Measurements from ENCODE around the gene GSK3B. TPM values are rescaled to one million over a fixed set of nuclear protein-coding genes. Genes with fewer than 3 reads are reported as not detected.
"Not testable (repeated sequence)": the region's sequence is repeated elsewhere in the genome, so short reads cannot be mapped to it uniquely, and the experiment has no call there.

The GSK3B gene
- total RNA-seq, 4 donors from 2014 or later: 35.0 to 53.2 (median 44.0) TPM

DNA sequence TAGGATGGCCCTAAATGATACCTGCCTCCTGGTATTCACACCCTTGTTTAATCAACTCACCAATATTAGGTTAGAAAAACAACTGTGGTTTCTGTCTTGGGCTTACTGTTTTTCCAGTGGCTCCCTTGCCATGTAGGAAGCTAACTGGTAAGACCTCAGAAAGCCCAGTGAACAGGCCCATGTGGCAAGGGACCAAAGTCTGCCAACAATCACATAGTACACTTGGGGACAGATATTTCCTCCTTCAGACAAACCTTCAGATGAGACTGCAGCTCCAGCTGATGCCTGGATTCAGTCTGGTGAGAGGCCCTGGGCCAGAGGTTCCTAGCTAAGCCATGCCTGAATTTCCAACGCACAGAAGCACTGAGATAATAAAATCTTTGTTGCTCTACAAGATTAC, 96.1 kb downstream of the GSK3B start:
- Histone ChIP-seq H3K4me3 (replicated peaks in 1 of 3) (no peak overlapping the region), H3K4me1 (no peaks in the 10 kb centered on the region), H3K27me3 (no peaks in the 10 kb centered on the region), H3K9me3 (no peaks in the 10 kb centered on the region), H3K27ac (no peak overlapping the region), H3K36me3 (no peaks in the 10 kb centered on the region)
- intact Hi-C loops (cut with DNase I): no loop called here
- TF ChIP-seq, protein P1, sequence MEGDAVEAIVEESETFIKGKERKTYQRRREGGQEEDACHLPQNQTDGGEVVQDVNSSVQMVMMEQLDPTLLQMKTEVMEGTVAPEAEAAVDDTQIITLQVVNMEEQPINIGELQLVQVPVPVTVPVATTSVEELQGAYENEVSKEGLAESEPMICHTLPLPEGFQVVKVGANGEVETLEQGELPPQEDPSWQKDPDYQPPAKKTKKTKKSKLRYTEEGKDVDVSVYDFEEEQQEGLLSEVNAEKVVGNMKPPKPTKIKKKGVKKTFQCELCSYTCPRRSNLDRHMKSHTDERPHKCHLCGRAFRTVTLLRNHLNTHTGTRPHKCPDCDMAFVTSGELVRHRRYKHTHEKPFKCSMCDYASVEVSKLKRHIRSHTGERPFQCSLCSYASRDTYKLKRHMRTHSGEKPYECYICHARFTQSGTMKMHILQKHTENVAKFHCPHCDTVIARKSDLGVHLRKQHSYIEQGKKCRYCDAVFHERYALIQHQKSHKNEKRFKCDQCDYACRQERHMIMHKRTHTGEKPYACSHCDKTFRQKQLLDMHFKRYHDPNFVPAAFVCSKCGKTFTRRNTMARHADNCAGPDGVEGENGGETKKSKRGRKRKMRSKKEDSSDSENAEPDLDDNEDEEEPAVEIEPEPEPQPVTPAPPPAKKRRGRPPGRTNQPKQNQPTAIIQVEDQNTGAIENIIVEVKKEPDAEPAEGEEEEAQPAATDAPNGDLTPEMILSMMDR (IDR thresholded peaks at IDR 0.05): no peak
- no peak for TF ChIP-seq POLR2A (IDR thresholded peaks at IDR 0.05)
- DNase-seq: no peak
- 91 to 100% methylated on average over 1 of the region's 1 CpG for WGBS, 2 donors

DNA sequence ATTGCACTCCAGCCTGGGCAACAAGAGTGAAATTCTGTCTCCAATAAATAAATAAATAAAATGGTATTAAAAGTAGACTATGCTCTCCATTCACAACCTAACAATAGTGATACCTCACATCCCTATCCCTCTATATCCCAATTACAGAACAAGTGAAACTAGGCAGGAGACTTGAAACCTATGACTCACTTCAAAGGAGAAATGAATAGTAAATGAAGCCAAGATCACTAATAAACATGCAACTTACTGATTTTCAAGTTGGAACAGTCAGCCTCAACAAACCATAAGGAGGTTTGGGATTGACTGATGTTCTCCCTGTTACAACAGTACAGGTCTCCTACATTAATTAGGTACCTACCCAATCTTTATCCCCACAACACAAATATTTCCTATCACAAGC, 103.4 kb downstream of the GSK3B start:
- Histone ChIP-seq H3K27ac (no peak overlapping the region), H3K4me3 (replicated peaks in 1 of 3) (no peak overlapping the region), H3K36me3 (no peaks in the 10 kb centered on the region), H3K9me3 (no peaks in the 10 kb centered on the region), H3K4me1 (no peaks in the 10 kb centered on the region), H3K27me3 (no peaks in the 10 kb centered on the region)
- DNase-seq: no peak
- TF ChIP-seq POLR2A (IDR thresholded peaks at IDR 0.05): no peak
- TF ChIP-seq, protein P1 (IDR thresholded peaks at IDR 0.05): no peak
- intact Hi-C loops (cut with DNase I): no loop called here

DNA sequence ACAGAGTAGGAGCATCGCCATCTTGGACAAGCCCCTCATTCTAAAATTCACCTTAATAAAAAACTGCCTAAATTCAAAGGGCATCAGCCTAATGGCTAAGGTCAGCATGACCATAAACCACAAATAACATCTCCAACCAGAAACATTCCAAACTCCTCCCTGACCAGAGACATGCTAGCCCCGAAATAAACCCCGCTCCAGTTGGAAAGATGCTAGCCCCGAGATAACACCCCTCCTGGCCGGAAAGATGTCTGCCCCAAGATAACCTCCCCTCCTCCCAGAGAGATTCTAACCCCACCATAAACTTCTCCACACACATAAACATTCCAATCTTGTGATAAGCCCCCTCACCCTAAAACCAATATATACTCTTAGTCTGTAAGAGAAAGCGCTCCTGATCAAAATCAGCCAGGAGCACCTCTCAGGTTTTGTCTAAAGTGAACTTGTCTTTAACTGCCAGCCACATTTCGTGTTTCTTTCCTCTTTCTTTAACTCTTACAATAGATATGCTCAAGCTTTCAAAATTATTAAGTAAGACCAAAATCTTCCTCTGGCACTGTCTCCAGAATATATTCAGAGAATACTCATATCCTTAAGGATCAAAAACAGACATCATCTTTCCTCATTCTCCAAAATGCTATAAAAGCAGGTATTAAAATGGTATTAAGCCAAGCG, 104.1 kb downstream of the GSK3B start:
- intact Hi-C loops (cut with DNase I): no loop called here
- Histone ChIP-seq H3K9me3 (no peaks in the 10 kb centered on the region), H3K27ac (no peak overlapping the region), H3K4me1 (no peaks in the 10 kb centered on the region), H3K27me3 (no peaks in the 10 kb centered on the region), H3K36me3 (no peaks in the 10 kb centered on the region), H3K4me3 (replicated peaks in 1 of 3) (no peak overlapping the region)
- WGBS, 2 donors: 95 to 97% methylated on average over 8 of the region's 8 CpGs
- no peak for DNase-seq
- no peak for TF ChIP-seq POLR2A (IDR thresholded peaks at IDR 0.05)
- TF ChIP-seq, protein P1 (IDR thresholded peaks at IDR 0.05): no peak

DNA sequence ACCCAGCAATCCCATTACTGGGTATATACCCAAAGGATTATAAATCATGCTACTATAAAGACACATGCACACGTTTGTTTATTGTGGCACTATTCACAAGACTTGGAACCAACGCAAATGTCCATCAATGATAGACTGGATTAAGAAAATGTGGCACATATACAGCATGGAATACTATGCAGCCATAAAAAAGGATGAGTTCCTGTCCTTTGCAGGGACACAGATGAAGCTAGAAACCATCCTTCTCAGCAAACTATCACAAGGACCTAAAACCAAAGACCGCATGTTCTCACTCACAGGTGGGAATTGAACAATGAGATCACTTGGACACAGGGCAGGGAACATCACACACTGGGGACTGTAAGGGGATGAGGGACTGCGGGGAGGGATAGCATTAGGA, 107.4 kb downstream of the GSK3B start:
- H3K36me3 ChIP-seq; H3K27me3 ChIP-seq; intact Hi-C loops (cut with DNase I); DNase-seq; H3K27ac ChIP-seq; H3K9me3 ChIP-seq; H3K4me3 ChIP-seq (replicated peaks in 1 of 3); H3K4me1 ChIP-seq: not testable (repeated sequence)
- WGBS, 2 donors: 98 to 99% methylated on average over 4 of the region's 4 CpGs

DNA sequence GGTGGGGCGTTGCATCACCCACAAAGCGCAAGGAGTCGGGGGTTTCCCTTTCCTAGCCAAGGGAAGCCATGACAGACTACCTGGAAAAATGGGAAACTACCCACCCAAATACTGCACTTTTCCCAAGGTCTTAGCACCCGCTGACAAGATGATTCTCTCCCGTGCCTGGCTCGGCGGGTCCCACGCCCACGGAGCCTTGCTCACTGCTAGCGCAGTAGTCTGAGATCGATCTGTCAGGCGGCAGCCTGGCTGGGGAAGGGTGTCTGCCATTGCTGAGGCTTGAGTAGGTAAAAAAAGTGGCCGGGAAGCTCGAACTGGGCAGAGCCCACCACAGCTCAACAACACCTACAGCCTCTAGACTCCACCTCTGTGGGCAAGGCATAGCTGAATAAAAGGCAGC, 112.9 kb downstream of the GSK3B start:
- no peaks in the 10 kb centered on the region for H3K36me3 ChIP-seq
- no peak overlapping the region for H3K4me3 ChIP-seq (replicated peaks in 1 of 3)
- TF ChIP-seq, protein P1 (IDR thresholded peaks at IDR 0.05): no peak
- no peak for TF ChIP-seq POLR2A (IDR thresholded peaks at IDR 0.05)
- DNase-seq: no peak
- intact Hi-C loops (cut with DNase I): no loop called here
- WGBS, 2 donors: 91 to 98% methylated on average over 13 to 14 of the region's 14 CpGs
- no peak overlapping the region for H3K27ac ChIP-seq
- no peaks in the 10 kb centered on the region for H3K27me3 ChIP-seq
- peaks cover 0 to 8% of the 10 kb centered on the region in 2 donors for H3K4me1 ChIP-seq
- H3K9me3 ChIP-seq: no peaks in the 10 kb centered on the region

Measured in thyroid gland (tissue), 4 donors.